Kidney epithelial cell (primary cell): Measurements from ENCODE around the gene ARFGEF3. TPM values are rescaled to one million over a fixed set of nuclear protein-coding genes. Genes with fewer than 3 reads are reported as not detected.

Experiments
- DNase-seq: peaks from one replicate; pipeline ENCODE4 v3.0.0-alpha.2; 2010; ENCODE audit warnings: low read depth
- H3K27me3 ChIP-seq: 2 replicates; pipeline ENCODE4 v1.6.0; 2011; ENCODE audit warnings: low read length; ENCODE audit not compliant: control insufficient read depth, insufficient read depth
- H3K36me3 ChIP-seq: 2 replicates; pipeline ENCODE4 v1.5.1; 2011; ENCODE audit warnings: low read length; ENCODE audit not compliant: control insufficient read depth, insufficient read depth
- H3K4me3 ChIP-seq: 2 replicates; pipeline ENCODE4 v1.5.1; 2011; ENCODE audit warnings: low read depth, mild to moderate bottlenecking, control low read depth, low read length
- total RNA-seq: library from RNA; depleted of rRNA; stranded (reverse); fragments of >200 nt; gene quantifications from 2 replicates; pipeline ENCODE4 v1.2.3, GENCODE V29; 2015
- TF ChIP-seq, protein P1 (sequence below): IDR thresholded peaks from 2 replicates; pipeline ENCODE4 v1.5.1; 2011; ENCODE audit warnings: mild to moderate bottlenecking, moderate library complexity, low read length, control low read depth, inconsistent platforms; ENCODE audit not compliant: insufficient read depth, poor library complexity, severe bottlenecking

The ARFGEF3 gene
- total RNA-seq, 1 donor from 2014 or later: 11.1 TPM

DNA sequence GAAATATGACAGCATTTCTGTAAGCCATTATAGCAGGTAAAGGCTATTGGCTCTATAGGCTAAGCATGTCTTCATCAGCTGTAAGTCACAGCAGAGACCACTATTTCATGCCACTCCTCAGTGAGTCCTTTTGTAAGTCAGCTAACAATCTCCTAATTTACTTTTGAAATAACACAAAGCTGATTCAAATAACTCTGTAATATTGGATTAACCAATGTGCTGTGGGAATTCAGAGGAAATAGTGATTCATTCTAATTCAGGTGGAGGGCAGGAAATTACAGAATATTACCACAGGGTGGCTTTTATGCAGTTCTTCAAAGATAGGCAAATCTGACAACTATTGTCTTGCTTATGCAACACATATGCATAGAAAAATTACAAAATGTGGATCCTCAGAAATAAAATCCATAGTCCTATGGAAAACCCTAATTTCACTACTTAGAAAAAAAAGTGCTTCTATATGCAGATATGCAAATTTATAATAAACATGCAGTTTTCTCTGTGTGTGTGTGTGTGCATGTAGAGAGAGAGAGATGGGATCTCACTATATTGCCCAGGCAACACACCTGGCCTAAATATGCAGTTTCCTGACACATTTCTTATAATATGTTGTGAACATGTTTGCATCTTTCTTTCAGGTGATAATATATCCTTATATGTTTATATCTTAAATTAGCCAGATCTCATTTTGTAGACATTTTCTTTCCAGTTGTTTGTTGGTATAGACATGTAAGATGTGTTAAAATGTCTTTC lies 211.1 kb downstream of the ARFGEF3 start:
- H3K27me3 ChIP-seq: no peaks in the 10 kb centered on the region
- H3K36me3 ChIP-seq: no peaks in the 10 kb centered on the region
- H3K4me3 ChIP-seq: no peak overlapping the region
- TF ChIP-seq, protein P1, sequence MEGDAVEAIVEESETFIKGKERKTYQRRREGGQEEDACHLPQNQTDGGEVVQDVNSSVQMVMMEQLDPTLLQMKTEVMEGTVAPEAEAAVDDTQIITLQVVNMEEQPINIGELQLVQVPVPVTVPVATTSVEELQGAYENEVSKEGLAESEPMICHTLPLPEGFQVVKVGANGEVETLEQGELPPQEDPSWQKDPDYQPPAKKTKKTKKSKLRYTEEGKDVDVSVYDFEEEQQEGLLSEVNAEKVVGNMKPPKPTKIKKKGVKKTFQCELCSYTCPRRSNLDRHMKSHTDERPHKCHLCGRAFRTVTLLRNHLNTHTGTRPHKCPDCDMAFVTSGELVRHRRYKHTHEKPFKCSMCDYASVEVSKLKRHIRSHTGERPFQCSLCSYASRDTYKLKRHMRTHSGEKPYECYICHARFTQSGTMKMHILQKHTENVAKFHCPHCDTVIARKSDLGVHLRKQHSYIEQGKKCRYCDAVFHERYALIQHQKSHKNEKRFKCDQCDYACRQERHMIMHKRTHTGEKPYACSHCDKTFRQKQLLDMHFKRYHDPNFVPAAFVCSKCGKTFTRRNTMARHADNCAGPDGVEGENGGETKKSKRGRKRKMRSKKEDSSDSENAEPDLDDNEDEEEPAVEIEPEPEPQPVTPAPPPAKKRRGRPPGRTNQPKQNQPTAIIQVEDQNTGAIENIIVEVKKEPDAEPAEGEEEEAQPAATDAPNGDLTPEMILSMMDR: no peak
- DNase-seq: no peak

DNA sequence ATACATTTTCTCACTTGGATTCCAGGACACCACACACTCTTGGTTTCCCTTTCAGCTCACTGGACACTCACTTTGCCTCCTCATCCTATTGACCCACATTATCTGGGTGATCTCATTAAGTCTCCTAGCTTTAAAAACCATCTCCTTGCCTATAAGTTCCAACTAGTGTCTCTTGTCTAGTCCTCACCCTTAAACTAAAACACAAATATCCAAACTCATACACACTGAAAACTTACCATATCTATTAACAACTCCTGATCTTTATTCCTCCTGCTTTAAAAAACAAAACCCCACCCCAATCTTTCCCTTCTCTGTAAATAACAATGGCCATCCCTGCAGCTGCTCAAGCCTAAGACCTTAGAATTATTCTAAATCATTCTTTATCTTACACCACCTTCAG lies 212.5 kb downstream of the ARFGEF3 start:
- DNase-seq: no peak
- H3K4me3 ChIP-seq: no peak overlapping the region
- no peaks in the 10 kb centered on the region for H3K36me3 ChIP-seq
- no peaks in the 10 kb centered on the region for H3K27me3 ChIP-seq
- TF ChIP-seq, protein P1: no peak

DNA sequence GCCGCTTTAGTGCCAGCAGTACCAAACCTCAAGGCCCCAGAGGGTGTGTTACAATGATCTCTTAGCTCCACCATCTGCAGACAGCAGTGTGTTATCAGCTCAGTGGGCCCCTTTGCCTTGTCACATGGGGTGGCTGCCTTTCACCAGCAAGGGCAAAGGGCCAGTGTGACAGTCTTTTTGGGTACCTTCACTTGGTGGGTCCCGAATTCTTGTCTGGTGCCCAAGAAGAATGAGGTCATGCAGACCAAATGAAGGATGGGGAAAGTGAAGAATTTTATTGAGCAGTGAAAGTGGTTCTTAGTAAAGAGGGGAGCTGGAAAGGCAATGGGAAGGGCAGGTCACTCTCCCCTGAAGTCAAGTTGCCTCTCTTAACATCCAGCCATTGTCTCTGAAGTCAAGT lies 213.1 kb downstream of the ARFGEF3 start:
- no peak for DNase-seq
- Histone ChIP-seq H3K4me3 (no peak overlapping the region), H3K27me3 (no peaks in the 10 kb centered on the region), H3K36me3 (no peaks in the 10 kb centered on the region)
- TF ChIP-seq, protein P1: no peak

DNA sequence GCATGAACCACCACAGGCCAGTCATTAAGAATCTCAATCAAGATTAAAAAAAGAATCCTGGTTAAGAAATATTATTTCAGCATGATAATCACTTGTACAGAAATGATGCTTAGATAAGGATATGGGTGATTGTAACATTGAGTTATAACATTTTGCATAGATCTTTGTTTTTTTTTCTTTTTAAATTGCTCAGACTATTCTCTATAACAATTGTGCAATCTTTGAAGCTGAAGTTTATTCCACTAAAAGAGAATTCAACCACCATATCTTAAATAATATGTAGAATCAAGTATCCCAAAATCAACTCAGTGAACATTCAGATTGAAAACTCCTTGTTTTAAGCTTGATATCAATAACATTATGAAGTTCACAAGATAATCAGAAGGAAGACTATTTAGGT lies 215.3 kb downstream of the ARFGEF3 start:
- no peak overlapping the region for H3K4me3 ChIP-seq
- no peak for DNase-seq
- TF ChIP-seq, protein P1: no peak
- H3K36me3 ChIP-seq: no peaks in the 10 kb centered on the region
- no peaks in the 10 kb centered on the region for H3K27me3 ChIP-seq

DNA sequence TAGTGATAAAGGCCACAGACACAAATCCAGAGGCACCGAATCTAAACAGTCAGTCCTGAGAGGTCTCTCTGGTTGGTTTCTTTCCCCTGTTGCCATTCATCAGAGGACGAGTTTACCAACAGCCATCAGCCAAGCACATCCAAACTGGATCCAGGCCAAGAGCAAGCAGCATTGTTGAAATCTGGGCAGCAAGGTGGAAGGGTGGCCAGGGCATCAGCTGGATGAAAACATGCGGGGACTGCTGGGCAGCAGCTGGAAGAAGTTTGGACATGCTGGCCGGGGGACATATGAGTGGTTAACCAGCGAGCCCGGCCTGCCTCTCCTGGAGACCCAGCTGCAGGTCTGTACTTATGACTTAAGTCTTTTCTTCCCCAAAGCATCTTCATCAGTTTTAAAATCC lies 216.1 kb downstream of the ARFGEF3 start, which contains the start of gene SMIM28:
Gene SMIM28, plus strand, starts transcription at position 62 of the 400 bp plus-strand sequence. Its CDS starts 168 bp downstream, at position 230.
- DNase-seq: no peak
- no peaks in the 10 kb centered on the region for H3K36me3 ChIP-seq
- H3K4me3 ChIP-seq: no peak within 1 kb of the TSS
- TF ChIP-seq, protein P1: no peak
- no peaks in the 10 kb centered on the region for H3K27me3 ChIP-seq

DNA sequence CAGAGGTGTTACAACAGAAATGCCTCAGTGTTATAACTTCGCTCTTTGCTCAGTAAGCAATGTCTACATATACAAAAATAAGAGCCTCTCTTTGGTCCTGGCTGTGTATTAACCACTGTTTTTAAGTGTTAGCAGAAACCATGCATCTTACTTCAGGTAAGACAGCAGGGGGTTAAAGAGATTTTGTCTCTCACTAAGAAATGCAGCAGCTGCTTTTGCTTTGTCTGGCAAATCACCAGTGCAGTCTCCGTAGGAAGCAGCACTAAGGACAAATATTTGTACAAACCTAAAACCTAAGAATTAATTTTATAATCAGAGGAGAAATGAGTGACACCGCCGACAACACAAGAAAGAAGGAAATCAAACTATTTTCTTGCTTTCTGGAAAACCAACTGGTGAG lies 216.7 kb downstream of the ARFGEF3 start:
- H3K4me3 ChIP-seq: no peak overlapping the region
- no peak for DNase-seq
- no peaks in the 10 kb centered on the region for H3K27me3 ChIP-seq
- TF ChIP-seq, protein P1: no peak
- H3K36me3 ChIP-seq: no peaks in the 10 kb centered on the region
